ENCODE measurements around the gene PPIL1.

PPIL1 gene

GRCh38 chr6:36820700-36821580, 53.7 kb downstream of the PPIL1 start:
- Histone ChIP-seq H2BK15ac (ENCODE audit: low read length) (no peak overlapping the region), H3K4ac (ENCODE audit: low read length) (no peak overlapping the region), H4K8ac (ENCODE audit: low read depth, low read length) (no peak overlapping the region), H2AFZ (ENCODE audit: low read length) (peak overlapping the region; percentile 38), H3K23ac (ENCODE audit: low read depth, low read length, poor library complexity) (no peak overlapping the region), H3K4me2 (ENCODE audit: insufficient read depth, low read length, poor library complexity, severe bottlenecking) (no peak overlapping the region), H3K4me1 (ENCODE audit: control insufficient read depth in 2 of 2, insufficient read depth in 1 of 2, low read depth in 1 of 2, low read length in 2 of 2) (peaks cover 29% of the 10 kb centered on the region in 2 donors), H3K18ac (ENCODE audit: low read length) (peak overlapping the region; percentile 16), H2BK120ac (ENCODE audit: low read depth, low read length) (no peak overlapping the region), H3K4me3 (ENCODE audit: low read length in 2 of 2) (no peak overlapping the region), H2BK5ac (ENCODE audit: low read length) (no peak overlapping the region), H3K9me3 (replicated peaks in 1 of 2; ENCODE audit: control insufficient read depth in 2 of 2, insufficient read depth in 1 of 2, low read depth in 1 of 2, low read length in 2 of 2) (no peaks in the 10 kb centered on the region), H3K27me3 (ENCODE audit: control insufficient read depth in 3 of 3, insufficient read depth in 3 of 3, low read depth in 1 of 3, low read length in 3 of 3) (no peaks in the 10 kb centered on the region), H2AK5ac (ENCODE audit: low read depth, low read length) (peak overlapping the region; percentile 36), H2BK12ac (ENCODE audit: low read length) (no peak overlapping the region), H3K9ac (ENCODE audit: low read depth, low read length, poor library complexity) (no peak overlapping the region), H3K36me3 (replicated peaks in 1 of 2; ENCODE audit: control insufficient read depth in 2 of 2, insufficient read depth in 2 of 2, low read length in 2 of 2) (no peaks in the 10 kb centered on the region), H3K27ac (replicated peaks; ENCODE audit: low read length) (peak overlapping the region; percentile 40), H3K14ac (ENCODE audit: low read length) (no peak overlapping the region), H3K79me1 (ENCODE audit: low read depth, low read length) (no peaks in the 10 kb centered on the region), H4K91ac (ENCODE audit: low read depth, low read length, poor library complexity) (no peak overlapping the region)
- no peak for DNase-seq (ENCODE audit: low spot score)
- WGBS, 2 donors (ENCODE audit: extremely low coverage in 2 of 2, insufficient read length in 2 of 2, insufficient replicate concordance in 1 of 2), result no CpG with 5 or more reads among the region's 12 CpGs

GRCh38 chr6:36818756-36819155, 55.8 kb downstream of the PPIL1 start:
- no peak overlapping the region for H2AFZ ChIP-seq (ENCODE audit: low read length)
- H3K18ac ChIP-seq (ENCODE audit: low read length), result no peak overlapping the region
- no peaks in the 10 kb centered on the region for H3K9me3 ChIP-seq (replicated peaks in 1 of 2; ENCODE audit: control insufficient read depth in 2 of 2, insufficient read depth in 1 of 2, low read depth in 1 of 2, low read length in 2 of 2)
- no peak overlapping the region for H4K8ac ChIP-seq (ENCODE audit: low read depth, low read length)
- H3K4me1 ChIP-seq (ENCODE audit: control insufficient read depth in 2 of 2, insufficient read depth in 1 of 2, low read depth in 1 of 2, low read length in 2 of 2), result peaks cover 24 to 31% of the 10 kb centered on the region in 2 donors
- H3K79me1 ChIP-seq (ENCODE audit: low read depth, low read length), result no peaks in the 10 kb centered on the region
- H3K36me3 ChIP-seq (replicated peaks in 1 of 2; ENCODE audit: control insufficient read depth in 2 of 2, insufficient read depth in 2 of 2, low read length in 2 of 2), result no peaks in the 10 kb centered on the region
- no peak overlapping the region for H2BK15ac ChIP-seq (ENCODE audit: low read length)
- WGBS, 2 donors (ENCODE audit: extremely low coverage in 2 of 2, insufficient read length in 2 of 2, insufficient replicate concordance in 1 of 2), result no CpG with 5 or more reads among the region's 4 CpGs
- no peak overlapping the region for H2BK12ac ChIP-seq (ENCODE audit: low read length)
- H2BK5ac ChIP-seq (ENCODE audit: low read length), result no peak overlapping the region
- H4K91ac ChIP-seq (ENCODE audit: low read depth, low read length, poor library complexity), result no peak overlapping the region
- H3K23ac ChIP-seq (ENCODE audit: low read depth, low read length, poor library complexity), result no peak overlapping the region
- peaks cover 0 to 4% (median 0%) of the 10 kb centered on the region in 3 experiments for H3K27me3 ChIP-seq (ENCODE audit: control insufficient read depth in 3 of 3, insufficient read depth in 3 of 3, low read depth in 1 of 3, low read length in 3 of 3)
- no peak overlapping the region for H3K9ac ChIP-seq (ENCODE audit: low read depth, low read length, poor library complexity)
- no peak overlapping the region for H2BK120ac ChIP-seq (ENCODE audit: low read depth, low read length)
- no peak overlapping the region for H3K4me2 ChIP-seq (ENCODE audit: insufficient read depth, low read length, poor library complexity, severe bottlenecking)
- no peak overlapping the region for H3K27ac ChIP-seq (replicated peaks; ENCODE audit: low read length)
- H2AK5ac ChIP-seq (ENCODE audit: low read depth, low read length), result no peak overlapping the region
- no peak overlapping the region for H3K14ac ChIP-seq (ENCODE audit: low read length)
- H3K4me3 ChIP-seq (ENCODE audit: low read length in 2 of 2), result no peak overlapping the region
- DNase-seq (ENCODE audit: low spot score), result no peak
- H3K4ac ChIP-seq (ENCODE audit: low read length), result no peak overlapping the region

- Histone ChIP-seq H2BK12ac (ENCODE audit: low read length) (no peak overlapping the region), H4K8ac (ENCODE audit: low read depth, low read length) (no peak overlapping the region), H3K9ac (ENCODE audit: low read depth, low read length, poor library complexity) (no peak overlapping the region), H2AK5ac (ENCODE audit: low read depth, low read length) (no peak overlapping the region), H3K4ac (ENCODE audit: low read length) (no peak overlapping the region), H2BK120ac (ENCODE audit: low read depth, low read length) (no peak overlapping the region), H3K79me1 (ENCODE audit: low read depth, low read length) (no peaks in the 10 kb centered on the region), H3K27ac (replicated peaks; ENCODE audit: low read length) (no peak overlapping the region), H2AFZ (ENCODE audit: low read length) (no peak overlapping the region), H3K36me3 (replicated peaks in 1 of 2; ENCODE audit: control insufficient read depth in 2 of 2, insufficient read depth in 2 of 2, low read length in 2 of 2) (no peaks in the 10 kb centered on the region), H3K14ac (ENCODE audit: low read length) (no peak overlapping the region), H3K4me2 (ENCODE audit: insufficient read depth, low read length, poor library complexity, severe bottlenecking) (no peak overlapping the region), H3K23ac (ENCODE audit: low read depth, low read length, poor library complexity) (no peak overlapping the region), H4K91ac (ENCODE audit: low read depth, low read length, poor library complexity) (no peak overlapping the region), H2BK15ac (ENCODE audit: low read length) (no peak overlapping the region), H3K4me3 (ENCODE audit: low read length in 2 of 2) (no peak overlapping the region), H3K9me3 (replicated peaks in 1 of 2; ENCODE audit: control insufficient read depth in 2 of 2, insufficient read depth in 1 of 2, low read depth in 1 of 2, low read length in 2 of 2) (no peaks in the 10 kb centered on the region), H3K4me1 (ENCODE audit: control insufficient read depth in 2 of 2, insufficient read depth in 1 of 2, low read depth in 1 of 2, low read length in 2 of 2) (peaks cover 17 to 24% of the 10 kb centered on the region in 2 donors), H3K27me3 (ENCODE audit: control insufficient read depth in 3 of 3, insufficient read depth in 3 of 3, low read depth in 1 of 3, low read length in 3 of 3) (peaks cover 0 to 4% (median 0%) of the 10 kb centered on the region in 3 experiments), H3K18ac (ENCODE audit: low read length) (no peak overlapping the region), H2BK5ac (ENCODE audit: low read length) (no peak overlapping the region)
- WGBS, 2 donors (ENCODE audit: extremely low coverage in 2 of 2, insufficient read length in 2 of 2, insufficient replicate concordance in 1 of 2), result no CpG with 5 or more reads among the region's 3 CpGs
- DNase-seq (ENCODE audit: low spot score), result no peak
These were observed 56.8 kb downstream of the PPIL1 start for GRCh38 chr6:36817847-36818246.

- Histone ChIP-seq H2BK12ac (ENCODE audit: low read length) (no peak overlapping the region), H3K23ac (ENCODE audit: low read depth, low read length, poor library complexity) (no peak overlapping the region)
- no CpG with 5 or more reads among the region's 9 CpGs for WGBS, 2 donors (ENCODE audit: extremely low coverage in 2 of 2, insufficient read length in 2 of 2, insufficient replicate concordance in 1 of 2)
These were observed 57.3 kb downstream of the PPIL1 start for GRCh38 chr6:36817176-36817817.

More at GRCh38 chr6:36817176-36817817, 57.3 kb downstream of the PPIL1 start:
- no peaks in the 10 kb centered on the region for H3K36me3 ChIP-seq (replicated peaks in 1 of 2; ENCODE audit: control insufficient read depth in 2 of 2, insufficient read depth in 2 of 2, low read length in 2 of 2)
- H2AFZ ChIP-seq (ENCODE audit: low read length), result no peak overlapping the region
- H3K14ac ChIP-seq (ENCODE audit: low read length), result no peak overlapping the region
- H3K4me2 ChIP-seq (ENCODE audit: insufficient read depth, low read length, poor library complexity, severe bottlenecking), result no peak overlapping the region
- H4K8ac ChIP-seq (ENCODE audit: low read depth, low read length), result no peak overlapping the region
- no peak for DNase-seq (ENCODE audit: low spot score)
- H3K9ac ChIP-seq (ENCODE audit: low read depth, low read length, poor library complexity), result no peak overlapping the region
- H3K4ac ChIP-seq (ENCODE audit: low read length), result no peak overlapping the region
- no peak overlapping the region for H4K91ac ChIP-seq (ENCODE audit: low read depth, low read length, poor library complexity)
- H3K4me1 ChIP-seq (ENCODE audit: control insufficient read depth in 2 of 2, insufficient read depth in 1 of 2, low read depth in 1 of 2, low read length in 2 of 2), result peaks cover 14 to 19% of the 10 kb centered on the region in 2 donors
- no peaks in the 10 kb centered on the region for H3K9me3 ChIP-seq (replicated peaks in 1 of 2; ENCODE audit: control insufficient read depth in 2 of 2, insufficient read depth in 1 of 2, low read depth in 1 of 2, low read length in 2 of 2)
- H3K27me3 ChIP-seq (ENCODE audit: control insufficient read depth in 3 of 3, insufficient read depth in 3 of 3, low read depth in 1 of 3, low read length in 3 of 3), result peaks cover 0 to 4% (median 0%) of the 10 kb centered on the region in 3 experiments
- H3K4me3 ChIP-seq (ENCODE audit: low read length in 2 of 2), result no peak overlapping the region
- H3K27ac ChIP-seq (replicated peaks; ENCODE audit: low read length), result no peak overlapping the region
- H2AK5ac ChIP-seq (ENCODE audit: low read depth, low read length), result no peak overlapping the region
- no peak overlapping the region for H3K18ac ChIP-seq (ENCODE audit: low read length)
- no peak overlapping the region for H2BK15ac ChIP-seq (ENCODE audit: low read length)
- H2BK5ac ChIP-seq (ENCODE audit: low read length), result no peak overlapping the region
- no peaks in the 10 kb centered on the region for H3K79me1 ChIP-seq (ENCODE audit: low read depth, low read length)
- no peak overlapping the region for H2BK120ac ChIP-seq (ENCODE audit: low read depth, low read length)
